Activated CD4-positive, alpha-beta T cell treated with anti-CD3 and anti-CD28 coated beads, Interleukin-2, amount 50 U/mL, for 4 hours (primary cell): ENCODE results near the gene PDLIM1.

ENCODE experiments used
- DNase-seq, 2 experiments: peaks; one replicate each; pipeline ENCODE4 v3.0.0-alpha.2; 2020

The PDLIM1 gene

GRCh38 chr10:95196046-95196445 is 94.8 kb downstream of the PDLIM1 start:
- DNase-seq: no peak

GRCh38 chr10:95193944-95194343 is 96.9 kb downstream of the PDLIM1 start, which contains the start of gene ACSM6:
ACSM6 (plus strand) TSS chr10:95194238; CDS start chr10:95194486, 248 bp downstream.
- DNase-seq: no peak

- DNase-seq: no peak
These were observed 102.2 kb downstream of the PDLIM1 start for GRCh38 chr10:95188593-95188992.

- no peak for DNase-seq
These were observed 103.2 kb downstream of the PDLIM1 start for GRCh38 chr10:95187617-95188016.
